Fibroblast of villous mesenchyme (primary cell): ENCODE measurements around the gene JAZF1. TPM values are rescaled to one million over a fixed set of nuclear protein-coding genes. Genes with fewer than 3 reads are reported as not detected.

Source experiments
- DNase-seq: peaks from one replicate; pipeline ENCODE4 v3.0.0-alpha.2; 2010; ENCODE audit warnings: low read depth
- H3K4me3 ChIP-seq: 2 replicates; pipeline ENCODE4 v1.5.1; 2011; ENCODE audit warnings: low read depth, mild to moderate bottlenecking, low read length
- total RNA-seq: library from RNA; depleted of rRNA; stranded (reverse); fragments of >200 nt; gene quantifications from 2 replicates; pipeline ENCODE4 v1.2.3, GENCODE V29; 2012
- TF ChIP-seq, protein P1 (sequence below): IDR thresholded peaks from 2 replicates; pipeline ENCODE4 v1.5.1; 2012; ENCODE audit warnings: low read depth, mild to moderate bottlenecking, low read length; ENCODE audit not compliant: insufficient read depth

The JAZF1 gene
- total RNA-seq, 1 donor = 38.4 TPM

DNA sequence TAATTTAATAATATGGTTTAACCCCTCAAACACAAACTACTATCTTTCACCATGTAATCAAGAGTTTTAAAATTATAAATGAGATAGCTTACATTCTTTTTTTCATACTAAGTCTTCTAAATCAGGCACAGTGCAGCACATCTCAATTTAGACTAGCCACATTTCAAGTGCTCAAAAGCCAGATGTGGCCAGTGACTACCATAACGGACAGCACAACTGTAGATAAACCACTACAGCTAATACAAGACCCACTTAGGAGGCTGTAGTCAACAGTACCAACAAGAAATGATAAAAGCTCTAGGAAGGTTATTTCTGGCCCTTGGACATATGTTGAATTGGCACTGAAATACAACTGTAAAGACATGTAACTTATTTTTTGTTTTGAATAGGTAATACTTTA lies 65.3 kb downstream of the JAZF1 start:
- TF ChIP-seq, protein P1, sequence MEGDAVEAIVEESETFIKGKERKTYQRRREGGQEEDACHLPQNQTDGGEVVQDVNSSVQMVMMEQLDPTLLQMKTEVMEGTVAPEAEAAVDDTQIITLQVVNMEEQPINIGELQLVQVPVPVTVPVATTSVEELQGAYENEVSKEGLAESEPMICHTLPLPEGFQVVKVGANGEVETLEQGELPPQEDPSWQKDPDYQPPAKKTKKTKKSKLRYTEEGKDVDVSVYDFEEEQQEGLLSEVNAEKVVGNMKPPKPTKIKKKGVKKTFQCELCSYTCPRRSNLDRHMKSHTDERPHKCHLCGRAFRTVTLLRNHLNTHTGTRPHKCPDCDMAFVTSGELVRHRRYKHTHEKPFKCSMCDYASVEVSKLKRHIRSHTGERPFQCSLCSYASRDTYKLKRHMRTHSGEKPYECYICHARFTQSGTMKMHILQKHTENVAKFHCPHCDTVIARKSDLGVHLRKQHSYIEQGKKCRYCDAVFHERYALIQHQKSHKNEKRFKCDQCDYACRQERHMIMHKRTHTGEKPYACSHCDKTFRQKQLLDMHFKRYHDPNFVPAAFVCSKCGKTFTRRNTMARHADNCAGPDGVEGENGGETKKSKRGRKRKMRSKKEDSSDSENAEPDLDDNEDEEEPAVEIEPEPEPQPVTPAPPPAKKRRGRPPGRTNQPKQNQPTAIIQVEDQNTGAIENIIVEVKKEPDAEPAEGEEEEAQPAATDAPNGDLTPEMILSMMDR = no peak
- no peak for DNase-seq
- no peak overlapping the region for H3K4me3 ChIP-seq

DNA sequence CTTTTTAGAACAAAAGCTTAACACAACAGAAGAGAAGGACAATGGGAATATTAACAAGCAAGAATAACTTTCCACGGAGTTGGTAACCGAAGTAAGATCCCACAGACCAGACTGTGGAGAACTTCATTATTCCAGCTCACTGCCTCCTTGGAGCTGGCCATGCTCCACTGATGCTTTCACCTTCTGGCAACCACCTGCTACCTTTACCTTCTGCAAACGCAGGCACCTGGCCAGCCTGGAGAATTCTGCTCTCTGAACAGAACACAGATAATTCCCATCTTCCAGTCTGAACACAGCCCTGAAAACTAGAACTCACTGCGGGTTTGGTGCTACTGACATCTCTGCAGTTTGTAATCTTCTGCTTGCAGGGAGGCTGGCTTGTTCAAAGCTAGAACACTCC lies 66.5 kb downstream of the JAZF1 start:
- TF ChIP-seq, protein P1 = no peak
- H3K4me3 ChIP-seq = no peak overlapping the region
- DNase-seq = no peak

DNA sequence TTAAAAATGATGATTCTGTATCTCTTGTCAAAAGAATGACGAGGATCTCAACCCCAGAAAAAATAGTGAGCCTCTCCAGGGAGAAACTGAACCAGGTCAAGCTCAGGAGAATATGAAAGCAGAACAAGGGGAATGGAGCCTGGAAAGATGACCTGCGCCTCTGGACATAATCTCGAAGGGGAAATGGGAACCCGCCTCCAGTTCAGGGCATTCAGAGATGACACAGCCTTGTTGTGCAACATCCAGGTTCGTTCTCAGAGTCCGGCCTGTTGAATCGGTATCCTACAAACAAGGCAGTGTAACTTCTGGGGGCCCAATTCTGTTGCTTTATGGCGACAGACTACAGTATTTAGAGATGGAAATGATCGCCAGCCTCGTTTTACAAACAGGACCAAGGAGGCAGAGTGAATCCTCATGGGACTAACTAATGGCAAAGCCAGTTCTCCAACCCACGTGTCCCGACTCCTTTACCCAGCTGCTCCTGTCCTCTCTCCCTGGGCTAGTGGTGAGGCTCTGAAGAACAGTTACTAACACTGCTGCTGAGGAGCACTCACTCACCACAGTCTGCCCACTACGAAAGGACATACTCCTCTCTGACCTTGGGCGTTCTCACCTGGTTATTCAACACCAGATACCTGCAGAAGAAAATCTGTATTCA lies 67.6 kb downstream of the JAZF1 start:
- DNase-seq = peak; percentile 90
- TF ChIP-seq, protein P1 = no peak
- no peak overlapping the region for H3K4me3 ChIP-seq

DNA sequence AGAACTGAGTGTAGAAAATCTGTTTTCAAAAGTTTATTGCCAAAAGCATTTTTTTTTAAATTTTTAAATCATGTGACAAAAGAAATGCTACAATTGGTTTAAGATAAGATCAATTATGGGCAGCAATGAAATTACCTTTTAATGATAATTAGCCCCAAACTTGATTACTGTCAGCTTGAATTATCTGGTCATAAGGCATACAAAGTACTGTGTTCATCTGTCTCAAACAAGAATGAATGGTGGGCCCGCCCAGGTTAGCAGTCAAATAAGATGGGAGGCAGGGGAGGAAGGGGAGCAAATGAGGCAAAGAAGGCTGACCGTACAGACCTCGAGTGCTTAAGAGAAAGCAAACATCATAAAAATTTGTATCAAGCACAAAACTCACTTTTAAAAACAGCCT lies 68.1 kb downstream of the JAZF1 start:
- no peak for DNase-seq
- TF ChIP-seq, protein P1 = no peak
- H3K4me3 ChIP-seq = no peak overlapping the region

DNA sequence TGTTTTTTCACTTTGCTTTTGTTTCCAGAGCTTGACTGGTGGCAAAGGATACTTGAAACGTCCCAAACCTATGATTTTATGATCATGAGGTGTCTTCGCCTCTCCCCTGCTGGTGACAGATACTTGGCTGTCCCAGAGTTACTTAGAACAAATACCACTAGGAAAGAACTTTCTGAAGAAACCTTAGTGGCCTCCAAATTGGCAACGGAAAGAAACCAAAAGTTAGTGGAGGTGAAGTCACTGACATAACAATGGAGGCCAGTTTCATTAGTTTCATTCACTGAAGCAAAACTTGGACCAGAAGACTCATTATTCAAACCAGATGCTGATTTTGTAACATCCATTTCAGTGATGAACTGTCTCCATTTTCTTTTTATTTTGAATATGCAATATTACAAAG lies 68.6 kb downstream of the JAZF1 start:
- DNase-seq = no peak
- no peak overlapping the region for H3K4me3 ChIP-seq
- TF ChIP-seq, protein P1 = no peak

DNA sequence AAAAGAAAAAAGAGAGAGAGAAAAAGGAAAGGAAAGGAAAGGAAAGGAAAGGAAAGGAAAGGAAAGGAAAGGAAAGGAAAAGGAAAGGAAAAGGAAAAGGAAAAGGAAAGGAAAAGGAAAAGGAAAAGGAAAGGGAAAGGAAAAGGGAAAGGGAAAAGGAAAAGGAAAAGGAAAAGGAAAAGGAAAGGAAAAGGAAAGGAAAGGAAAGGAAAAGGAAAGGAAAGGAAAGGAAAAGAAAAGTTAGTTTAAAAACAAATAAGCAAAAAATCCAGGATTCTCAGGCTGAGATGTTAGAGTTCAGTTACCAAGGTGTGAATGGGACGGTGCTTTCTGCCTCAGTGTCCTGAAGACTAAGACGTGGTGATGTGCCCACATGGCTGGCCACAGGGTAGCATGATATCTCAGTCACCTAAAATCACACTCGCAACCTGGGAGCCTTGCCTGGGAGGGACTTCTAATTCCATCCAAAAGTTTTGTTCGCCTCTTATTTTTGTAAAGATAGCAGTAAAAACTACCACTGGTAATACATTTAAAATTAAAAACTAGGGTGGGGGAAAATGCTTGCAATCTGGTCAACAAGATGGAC lies 70.1 kb downstream of the JAZF1 start:
- TF ChIP-seq, protein P1 = no peak
- no peak overlapping the region for H3K4me3 ChIP-seq
- no peak for DNase-seq

DNA sequence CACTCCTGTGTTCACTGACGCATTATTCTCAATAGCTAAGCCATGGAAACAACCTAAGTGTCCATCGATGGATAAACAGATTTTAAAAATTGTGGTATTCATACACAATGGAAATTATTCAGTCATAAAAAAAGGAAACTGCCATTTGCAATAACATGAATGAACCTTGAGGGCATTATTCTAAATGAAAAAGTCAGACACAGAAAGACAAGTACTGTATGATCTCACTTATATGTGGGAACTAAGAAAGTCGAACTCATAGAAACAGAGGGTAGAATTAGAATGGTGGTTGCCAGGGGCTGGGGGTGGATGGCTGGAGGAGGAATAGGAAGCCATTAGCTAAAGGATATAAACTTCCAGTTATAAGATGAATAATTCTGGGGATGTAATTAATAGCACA lies 71.8 kb downstream of the JAZF1 start:
- DNase-seq = no peak
- TF ChIP-seq, protein P1 = no peak
- no peak overlapping the region for H3K4me3 ChIP-seq
